Ascending aorta (tissue), 2 donors: ENCODE results near the gene GRWD1. TPM values are rescaled to one million over a fixed set of nuclear protein-coding genes. Genes with fewer than 3 reads are reported as not detected.

ENCODE experiments used
- DNase-seq, 2 donors: peaks; one replicate each; pipeline ENCODE4 v3.0.0-alpha.2; 2019; ENCODE audit warnings: low spot score in 2 of 2
- H3K27ac ChIP-seq, 2 donors: fragments of 200-600 bp; sonication (generic); one replicate each; pipeline ENCODE4 v1.5.1; 2016 to 2017; ENCODE audit warnings: mild to moderate bottlenecking in 1 of 2
- H3K27me3 ChIP-seq: fragments of 200-600 bp; sonication (generic); one replicate; pipeline ENCODE4 v1.5.1; 2017
- H3K36me3 ChIP-seq, 2 donors: fragments of 200-600 bp; sonication (generic); one replicate each; pipeline ENCODE4 v1.5.1; 2016
- H3K4me1 ChIP-seq, 2 donors: fragments of 200-600 bp; sonication (generic); one replicate each; pipeline ENCODE4 v1.5.1; 2016 to 2017; ENCODE audit warnings: mild to moderate bottlenecking in 1 of 2
- H3K4me3 ChIP-seq, 2 donors: fragments of 200-600 bp; sonication (generic); one replicate each; pipeline ENCODE4 v1.5.1; 2016 to 2017; ENCODE audit warnings: mild to moderate bottlenecking in 1 of 2
- H3K9me3 ChIP-seq, 2 donors: fragments of 200-600 bp; sonication (generic); one replicate each; pipeline ENCODE4 v1.5.1; 2016
- intact Hi-C: fragments of 100-400 bp; cut with DNase I; formaldehyde crosslinking; loops from one replicate; pipeline ENCODE4 v1.15.1; 2023
- total RNA-seq: library from RNA; depleted of rRNA; stranded (reverse); fragments of >200 nt; gene quantifications from one replicate; pipeline ENCODE4 v1.1.0, GENCODE V29; 2016
- TF ChIP-seq, protein P1 (sequence below), 3 experiments: fragments of 200-600 bp in 2 of 3; fragments of 450-650 bp in 1 of 3; sonication (generic) in 2 of 3; IDR thresholded peaks; one replicate each; pipeline ENCODE4 v1.5.1; 2016 to 2019; ENCODE audit warnings: antibody characterized with exemption in 3 of 3, mild to moderate bottlenecking in 1 of 3, moderate library complexity in 1 of 3

GRWD1 gene
- total RNA-seq, 1 donor from 2014 or later = 16.0 TPM

DNA sequence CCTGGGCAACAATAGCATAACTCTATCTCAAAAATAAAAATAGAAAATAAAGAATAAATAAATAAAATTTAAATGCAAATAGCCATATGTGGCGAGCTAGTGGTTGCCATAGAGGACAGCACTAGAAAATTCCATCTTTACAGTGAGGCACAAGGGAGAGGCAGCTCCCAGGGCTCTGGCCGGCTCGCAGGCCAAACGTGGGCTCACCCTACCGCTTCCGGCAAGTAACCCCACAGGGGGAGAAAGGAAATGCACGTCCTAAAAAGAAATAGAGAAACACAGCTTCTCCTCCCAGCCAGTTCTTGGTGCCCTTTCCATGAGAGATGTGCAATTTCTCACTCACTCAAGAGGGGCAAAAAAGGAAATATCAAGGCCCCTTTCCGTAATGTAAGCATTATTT lies 12.4 kb upstream of the GRWD1 start:
- intact Hi-C loops = no loop called here
- Histone ChIP-seq H3K4me1 (no peaks in the 10 kb centered on the region), H3K27ac (no peak overlapping the region), H3K36me3 (no peaks in the 10 kb centered on the region), H3K27me3 (no peaks in the 10 kb centered on the region), H3K9me3 (no peaks in the 10 kb centered on the region), H3K4me3 (no peak overlapping the region)
- DNase-seq = no peak
- TF ChIP-seq, protein P1, sequence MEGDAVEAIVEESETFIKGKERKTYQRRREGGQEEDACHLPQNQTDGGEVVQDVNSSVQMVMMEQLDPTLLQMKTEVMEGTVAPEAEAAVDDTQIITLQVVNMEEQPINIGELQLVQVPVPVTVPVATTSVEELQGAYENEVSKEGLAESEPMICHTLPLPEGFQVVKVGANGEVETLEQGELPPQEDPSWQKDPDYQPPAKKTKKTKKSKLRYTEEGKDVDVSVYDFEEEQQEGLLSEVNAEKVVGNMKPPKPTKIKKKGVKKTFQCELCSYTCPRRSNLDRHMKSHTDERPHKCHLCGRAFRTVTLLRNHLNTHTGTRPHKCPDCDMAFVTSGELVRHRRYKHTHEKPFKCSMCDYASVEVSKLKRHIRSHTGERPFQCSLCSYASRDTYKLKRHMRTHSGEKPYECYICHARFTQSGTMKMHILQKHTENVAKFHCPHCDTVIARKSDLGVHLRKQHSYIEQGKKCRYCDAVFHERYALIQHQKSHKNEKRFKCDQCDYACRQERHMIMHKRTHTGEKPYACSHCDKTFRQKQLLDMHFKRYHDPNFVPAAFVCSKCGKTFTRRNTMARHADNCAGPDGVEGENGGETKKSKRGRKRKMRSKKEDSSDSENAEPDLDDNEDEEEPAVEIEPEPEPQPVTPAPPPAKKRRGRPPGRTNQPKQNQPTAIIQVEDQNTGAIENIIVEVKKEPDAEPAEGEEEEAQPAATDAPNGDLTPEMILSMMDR (IDR thresholded peaks at IDR 0.05) = no peak

DNA sequence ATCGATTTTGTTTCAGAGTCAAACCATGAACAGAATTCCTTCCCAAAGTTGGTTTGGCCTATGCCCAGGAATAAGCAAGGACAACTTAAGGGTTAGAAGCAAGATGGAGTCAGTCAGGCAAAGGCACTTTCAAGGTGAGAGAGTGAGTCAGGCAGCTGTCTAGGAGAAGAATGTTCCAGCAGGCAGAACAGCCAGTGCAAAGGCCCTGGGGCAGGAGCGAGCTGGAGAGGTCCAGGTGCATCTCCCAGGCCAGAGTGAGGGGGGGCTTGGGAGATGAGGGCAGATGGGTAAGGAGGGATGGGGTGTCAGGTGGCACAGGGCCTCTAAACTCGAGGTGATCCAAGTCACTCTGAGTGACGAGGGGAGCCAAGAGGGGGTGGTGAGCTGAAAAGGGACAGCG lies 9.2 kb upstream of the GRWD1 start:
- Histone ChIP-seq H3K4me1 (no peaks in the 10 kb centered on the region), H3K9me3 (no peaks in the 10 kb centered on the region), H3K4me3 (no peak overlapping the region), H3K36me3 (no peaks in the 10 kb centered on the region), H3K27ac (no peak overlapping the region), H3K27me3 (no peaks in the 10 kb centered on the region)
- TF ChIP-seq, protein P1 (IDR thresholded peaks at IDR 0.05) = no peak
- DNase-seq = no peak
- intact Hi-C loops = no loop called here

DNA sequence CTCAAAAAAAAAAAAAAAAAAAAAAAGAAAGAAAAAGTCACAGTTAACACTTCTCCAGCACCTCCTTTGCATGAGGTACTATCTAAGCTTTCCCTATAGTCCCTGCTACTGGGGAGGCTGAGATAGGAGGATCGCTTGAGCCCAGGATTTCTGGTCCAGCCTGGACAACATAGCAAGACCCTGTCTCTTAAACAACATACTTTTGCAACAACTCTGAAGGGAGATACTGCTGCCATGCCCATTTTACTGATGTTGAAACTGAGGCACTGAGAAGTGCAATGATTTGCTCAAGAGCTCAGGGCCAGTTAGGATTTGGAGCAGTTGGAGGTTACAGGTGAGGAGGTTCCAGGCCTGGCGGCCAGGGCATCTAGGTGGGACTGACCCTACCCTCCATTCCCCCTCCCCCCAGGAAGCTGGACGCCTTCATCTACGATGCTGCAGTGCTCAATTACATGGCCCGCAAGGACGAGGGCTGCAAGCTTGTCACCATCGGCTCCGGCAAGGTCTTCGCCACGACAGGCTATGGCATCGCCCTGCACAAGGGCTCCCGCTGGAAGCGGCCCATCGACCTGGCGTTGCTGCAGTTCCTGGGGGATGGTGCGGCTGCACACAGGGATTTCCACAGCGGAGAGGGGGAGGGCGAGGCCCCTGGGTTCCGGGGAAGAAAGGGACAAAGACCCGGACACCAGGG lies 4.3 kb upstream of the GRWD1 start:
- Histone ChIP-seq H3K27ac (no peak overlapping the region), H3K4me1 (peaks cover 3 to 15% of the 10 kb centered on the region in 2 donors), H3K36me3 (no peaks in the 10 kb centered on the region), H3K9me3 (no peaks in the 10 kb centered on the region), H3K27me3 (peaks cover 7% of the 10 kb centered on the region), H3K4me3 (no peak overlapping the region)
- TF ChIP-seq, protein P1 (IDR thresholded peaks at IDR 0.05) = no peak
- DNase-seq = no peak
- intact Hi-C loops = loop anchor here (5.0 kb wide), 1 partner anchor 49 kb away; the partner anchor contains the start of genes GRIN2D and KDELR1

DNA sequence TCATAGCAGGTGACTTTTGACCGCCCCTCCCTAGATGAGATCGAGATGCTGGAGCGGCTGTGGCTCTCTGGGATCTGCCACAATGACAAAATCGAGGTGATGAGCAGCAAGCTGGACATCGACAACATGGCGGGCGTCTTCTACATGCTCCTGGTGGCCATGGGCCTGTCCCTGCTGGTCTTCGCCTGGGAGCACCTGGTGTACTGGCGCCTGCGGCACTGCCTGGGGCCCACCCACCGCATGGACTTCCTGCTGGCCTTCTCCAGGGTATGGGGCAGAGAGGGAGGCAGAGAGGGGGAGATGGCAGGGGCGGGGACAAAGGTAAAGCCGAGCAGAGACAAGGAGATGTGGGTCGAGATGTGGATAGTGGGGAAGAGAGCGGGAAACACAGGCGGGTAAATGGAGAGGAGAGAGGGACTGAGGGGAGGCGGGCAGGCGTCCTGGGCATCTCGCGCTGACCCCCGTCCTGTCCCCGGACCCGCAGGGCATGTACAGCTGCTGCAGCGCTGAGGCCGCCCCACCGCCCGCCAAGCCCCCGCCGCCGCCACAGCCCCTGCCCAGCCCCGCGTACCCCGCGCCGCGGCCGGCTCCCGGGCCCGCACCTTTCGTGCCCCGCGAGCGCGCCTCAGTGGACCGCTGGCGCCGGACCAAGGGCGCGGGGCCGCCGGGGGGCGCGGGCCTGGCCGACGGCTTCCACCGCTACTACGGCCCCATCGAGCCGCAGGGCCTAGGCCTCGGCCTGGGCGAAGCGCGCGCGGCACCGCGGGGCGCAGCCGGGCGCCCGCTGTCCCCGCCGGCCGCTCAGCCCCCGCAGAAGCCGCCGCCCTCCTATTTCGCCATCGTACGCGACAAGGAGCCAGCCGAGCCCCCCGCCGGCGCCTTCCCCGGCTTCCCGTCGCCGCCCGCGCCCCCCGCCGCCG lies 3.4 kb upstream of the GRWD1 start:
- Histone ChIP-seq H3K27me3 (peaks cover 7% of the 10 kb centered on the region), H3K4me1 (peaks cover 3 to 15% of the 10 kb centered on the region in 2 donors), H3K4me3 (no peak overlapping the region), H3K9me3 (no peaks in the 10 kb centered on the region), H3K36me3 (no peaks in the 10 kb centered on the region), H3K27ac (no peak overlapping the region)
- TF ChIP-seq, protein P1 (IDR thresholded peaks at IDR 0.05) = no peak
- DNase-seq = no peak
- intact Hi-C loops = loop anchor here (5.0 kb wide), 1 partner anchor 50 kb away; the partner anchor contains the start of genes GRIN2D and KDELR1

DNA sequence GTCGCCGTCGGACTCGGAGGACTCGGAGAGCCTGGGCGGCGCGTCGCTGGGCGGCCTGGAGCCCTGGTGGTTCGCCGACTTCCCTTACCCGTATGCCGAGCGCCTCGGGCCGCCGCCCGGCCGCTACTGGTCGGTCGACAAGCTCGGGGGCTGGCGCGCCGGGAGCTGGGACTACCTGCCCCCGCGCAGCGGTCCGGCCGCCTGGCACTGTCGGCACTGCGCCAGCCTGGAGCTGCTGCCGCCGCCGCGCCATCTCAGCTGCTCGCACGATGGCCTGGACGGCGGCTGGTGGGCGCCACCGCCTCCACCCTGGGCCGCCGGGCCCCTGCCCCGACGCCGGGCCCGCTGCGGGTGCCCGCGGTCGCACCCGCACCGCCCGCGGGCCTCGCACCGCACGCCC lies 2.5 kb upstream of the GRWD1 start:
- Histone ChIP-seq H3K9me3 (no peaks in the 10 kb centered on the region), H3K4me1 (peaks cover 3 to 15% of the 10 kb centered on the region in 2 donors), H3K4me3 (peak overlapping the region; percentile 37 to 76), H3K36me3 (peaks cover under 1 to 7% of the 10 kb centered on the region in 2 donors), H3K27ac (no peak overlapping the region), H3K27me3 (peaks cover 7% of the 10 kb centered on the region)
- intact Hi-C loops = loop anchor here (5.0 kb wide), 1 partner anchor 51 kb away; the partner anchor contains the start of genes GRIN2D and KDELR1
- no peak for DNase-seq
- TF ChIP-seq, protein P1 (IDR thresholded peaks at IDR 0.05) = no peak
